HepG2 (cell line): ENCODE data around the gene TMTC3.

Source experiments
- FOXP4 ChIP-seq: sonication (generic); formaldehyde crosslinking; IDR thresholded peaks from 2 replicates; pipeline ENCODE4 v1.4.0; 2020; ENCODE audit warnings: missing genetic modification reagents
- IRF2 ChIP-seq: IDR thresholded peaks from 2 replicates; pipeline ENCODE4 v1.6.1; 2018; ENCODE audit warnings: missing genetic modification reagents, missing compliant biosample characterization
- MAFG ChIP-seq: sonication (generic); formaldehyde crosslinking; IDR thresholded peaks from 2 replicates; pipeline ENCODE4 v1.5.1; 2020; ENCODE audit warnings: mild to moderate bottlenecking, missing genetic modification reagents
- MIER2 ChIP-seq: IDR thresholded peaks from 2 replicates; pipeline ENCODE4 v1.6.1; 2016; ENCODE audit warnings: missing biosample characterization, missing genetic modification reagents
- POLR2AphosphoS5 ChIP-seq: IDR thresholded peaks from 2 replicates; pipeline ENCODE4 v1.6.1; 2012; ENCODE audit warnings: low read depth, low read length
- RFX5 ChIP-seq: IDR thresholded peaks from 2 replicates; pipeline ENCODE4 v1.6.1; 2011; ENCODE audit warnings: low read depth, low read length, improper control_type of control experiment
- SALL2 ChIP-seq: sonication (generic); formaldehyde crosslinking; IDR thresholded peaks from 2 replicates; pipeline ENCODE4 v1.8.1; 2023; ENCODE audit warnings: mild to moderate bottlenecking, missing genetic modification reagents, inconsistent platforms
- ZBTB40 ChIP-seq, 2 experiments: fragments of 450-650 bp in 1 of 2; sonication (generic) in 1 of 2; formaldehyde crosslinking in 1 of 2; IDR thresholded peaks; 2 replicates each; pipeline versions ENCODE4 v1.6.1 to v1.8.0; 2016 to 2022; ENCODE audit warnings: antibody characterized with exemption in 1 of 2, mild to moderate bottlenecking in 1 of 2, missing genetic modification reagents in 1 of 2
- ZNF24 ChIP-seq: fragments of 450-650 bp; IDR thresholded peaks from 2 replicates; pipeline ENCODE4 v1.6.1; 2017; ENCODE audit warnings: antibody characterized with exemption, mild to moderate bottlenecking
- ZNF33A ChIP-seq: sonication (generic); formaldehyde crosslinking; IDR thresholded peaks from 2 replicates; pipeline ENCODE4 v1.5.1; 2020; ENCODE audit warnings: missing genetic modification reagents, mild to moderate bottlenecking, moderate library complexity, borderline replicate concordance
- TF ChIP-seq, protein P1 (sequence below): sonication (generic); formaldehyde crosslinking; IDR thresholded peaks from 2 replicates; pipeline ENCODE4 v1.5.0; 2020; ENCODE audit warnings: mild to moderate bottlenecking, missing genetic modification reagents, moderate library complexity

- TF ChIP-seq FOXP4 (CRISPR knock-in tag) (no peak), POLR2AphosphoS5 (no peak), ZBTB40 (IDR thresholded peaks at IDR 0.05) (no peak), ZBTB40 (CRISPR knock-in tag; IDR thresholded peaks at IDR 0.05) (no peak), ZNF24 (no peak), ZNF33A (CRISPR knock-in tag) (no peak), MIER2 (CRISPR knock-in tag) (no peak), SALL2 (CRISPR knock-in tag) (no peak), MAFG (no peak), IRF2 (no peak), RFX5 (no peak)
- TF ChIP-seq, protein P1, sequence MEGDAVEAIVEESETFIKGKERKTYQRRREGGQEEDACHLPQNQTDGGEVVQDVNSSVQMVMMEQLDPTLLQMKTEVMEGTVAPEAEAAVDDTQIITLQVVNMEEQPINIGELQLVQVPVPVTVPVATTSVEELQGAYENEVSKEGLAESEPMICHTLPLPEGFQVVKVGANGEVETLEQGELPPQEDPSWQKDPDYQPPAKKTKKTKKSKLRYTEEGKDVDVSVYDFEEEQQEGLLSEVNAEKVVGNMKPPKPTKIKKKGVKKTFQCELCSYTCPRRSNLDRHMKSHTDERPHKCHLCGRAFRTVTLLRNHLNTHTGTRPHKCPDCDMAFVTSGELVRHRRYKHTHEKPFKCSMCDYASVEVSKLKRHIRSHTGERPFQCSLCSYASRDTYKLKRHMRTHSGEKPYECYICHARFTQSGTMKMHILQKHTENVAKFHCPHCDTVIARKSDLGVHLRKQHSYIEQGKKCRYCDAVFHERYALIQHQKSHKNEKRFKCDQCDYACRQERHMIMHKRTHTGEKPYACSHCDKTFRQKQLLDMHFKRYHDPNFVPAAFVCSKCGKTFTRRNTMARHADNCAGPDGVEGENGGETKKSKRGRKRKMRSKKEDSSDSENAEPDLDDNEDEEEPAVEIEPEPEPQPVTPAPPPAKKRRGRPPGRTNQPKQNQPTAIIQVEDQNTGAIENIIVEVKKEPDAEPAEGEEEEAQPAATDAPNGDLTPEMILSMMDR (CRISPR knock-in tag) = no peak
Observed at GRCh38 chr12:88167384-88167783, 25.3 kb downstream of the TMTC3 start.
